Peyer's patch (tissue), 4 donors: Measurements from ENCODE around the gene EVPL.

ENCODE experiments used
- POLR2A ChIP-seq, 2 donors: fragments of 450-650 bp; IDR thresholded peaks; one replicate each; pipeline ENCODE4 v1.5.1; 2017; ENCODE audit warnings: antibody characterized with exemption in 2 of 2, mild to moderate bottlenecking in 2 of 2, moderate library complexity in 2 of 2
- TF ChIP-seq, protein P1 (sequence below), 6 experiments: fragments of 450-650 bp in 4 of 6; fragments of 200-600 bp in 2 of 6; sonication (generic) in 1 of 6; IDR thresholded peaks; one replicate each; pipeline ENCODE4 v1.5.1; 2017 to 2019; ENCODE audit warnings: antibody characterized with exemption in 6 of 6, mild to moderate bottlenecking in 3 of 6, moderate library complexity in 1 of 6

DNA sequence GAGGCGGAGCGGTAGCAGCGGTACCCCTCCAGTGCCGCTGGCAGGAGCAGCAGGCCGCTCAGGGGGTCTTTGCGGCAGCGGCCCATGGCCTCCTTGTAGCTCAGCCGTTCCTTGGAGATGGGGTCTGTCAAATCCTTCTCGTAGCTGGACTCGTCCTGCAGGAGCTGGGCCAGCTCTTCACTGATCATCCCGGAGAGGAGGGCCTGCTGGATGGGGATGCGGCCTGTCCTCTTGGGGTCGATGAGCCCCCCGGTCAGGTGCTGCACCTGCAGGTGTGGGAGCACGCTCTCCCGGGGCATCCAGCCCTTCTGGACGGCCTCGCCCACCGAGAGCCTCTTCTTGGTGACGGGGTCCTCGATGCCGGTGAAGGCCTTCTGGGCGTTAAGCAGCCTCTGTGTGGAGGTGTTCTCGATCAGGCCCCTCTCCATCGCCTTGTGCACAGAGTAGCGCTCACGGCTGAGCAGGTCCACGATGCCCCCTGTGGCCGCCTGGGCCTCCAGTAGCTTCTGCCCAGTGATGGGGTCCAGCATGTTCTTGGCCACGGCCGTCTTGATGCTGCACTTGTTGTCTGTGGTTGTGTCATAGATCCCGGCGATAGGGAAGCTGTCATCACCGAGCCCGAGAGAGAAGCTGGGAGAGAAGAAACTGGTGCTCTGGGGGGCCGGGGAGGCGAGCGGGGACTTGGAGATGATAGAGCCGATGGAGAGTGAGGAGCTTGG, 19.8 kb downstream of the EVPL start:
- TF ChIP-seq POLR2A (IDR thresholded peaks at IDR 0.05): no peak
- TF ChIP-seq, protein P1, sequence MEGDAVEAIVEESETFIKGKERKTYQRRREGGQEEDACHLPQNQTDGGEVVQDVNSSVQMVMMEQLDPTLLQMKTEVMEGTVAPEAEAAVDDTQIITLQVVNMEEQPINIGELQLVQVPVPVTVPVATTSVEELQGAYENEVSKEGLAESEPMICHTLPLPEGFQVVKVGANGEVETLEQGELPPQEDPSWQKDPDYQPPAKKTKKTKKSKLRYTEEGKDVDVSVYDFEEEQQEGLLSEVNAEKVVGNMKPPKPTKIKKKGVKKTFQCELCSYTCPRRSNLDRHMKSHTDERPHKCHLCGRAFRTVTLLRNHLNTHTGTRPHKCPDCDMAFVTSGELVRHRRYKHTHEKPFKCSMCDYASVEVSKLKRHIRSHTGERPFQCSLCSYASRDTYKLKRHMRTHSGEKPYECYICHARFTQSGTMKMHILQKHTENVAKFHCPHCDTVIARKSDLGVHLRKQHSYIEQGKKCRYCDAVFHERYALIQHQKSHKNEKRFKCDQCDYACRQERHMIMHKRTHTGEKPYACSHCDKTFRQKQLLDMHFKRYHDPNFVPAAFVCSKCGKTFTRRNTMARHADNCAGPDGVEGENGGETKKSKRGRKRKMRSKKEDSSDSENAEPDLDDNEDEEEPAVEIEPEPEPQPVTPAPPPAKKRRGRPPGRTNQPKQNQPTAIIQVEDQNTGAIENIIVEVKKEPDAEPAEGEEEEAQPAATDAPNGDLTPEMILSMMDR (IDR thresholded peaks at IDR 0.05): no peak
